Superior temporal gyrus (tissue), 1 donor: ENCODE results near the gene CFB.
"Not testable (repeated sequence)": the region's sequence is repeated elsewhere in the genome, so short reads cannot be mapped to it uniquely, and the experiment has no call there.

Experiments used
- DNase-seq: peaks from one replicate; pipeline ENCODE4 v3.0.0-alpha.2; 2016; ENCODE audit errors: extremely low spot score

Gene CFB

DNA sequence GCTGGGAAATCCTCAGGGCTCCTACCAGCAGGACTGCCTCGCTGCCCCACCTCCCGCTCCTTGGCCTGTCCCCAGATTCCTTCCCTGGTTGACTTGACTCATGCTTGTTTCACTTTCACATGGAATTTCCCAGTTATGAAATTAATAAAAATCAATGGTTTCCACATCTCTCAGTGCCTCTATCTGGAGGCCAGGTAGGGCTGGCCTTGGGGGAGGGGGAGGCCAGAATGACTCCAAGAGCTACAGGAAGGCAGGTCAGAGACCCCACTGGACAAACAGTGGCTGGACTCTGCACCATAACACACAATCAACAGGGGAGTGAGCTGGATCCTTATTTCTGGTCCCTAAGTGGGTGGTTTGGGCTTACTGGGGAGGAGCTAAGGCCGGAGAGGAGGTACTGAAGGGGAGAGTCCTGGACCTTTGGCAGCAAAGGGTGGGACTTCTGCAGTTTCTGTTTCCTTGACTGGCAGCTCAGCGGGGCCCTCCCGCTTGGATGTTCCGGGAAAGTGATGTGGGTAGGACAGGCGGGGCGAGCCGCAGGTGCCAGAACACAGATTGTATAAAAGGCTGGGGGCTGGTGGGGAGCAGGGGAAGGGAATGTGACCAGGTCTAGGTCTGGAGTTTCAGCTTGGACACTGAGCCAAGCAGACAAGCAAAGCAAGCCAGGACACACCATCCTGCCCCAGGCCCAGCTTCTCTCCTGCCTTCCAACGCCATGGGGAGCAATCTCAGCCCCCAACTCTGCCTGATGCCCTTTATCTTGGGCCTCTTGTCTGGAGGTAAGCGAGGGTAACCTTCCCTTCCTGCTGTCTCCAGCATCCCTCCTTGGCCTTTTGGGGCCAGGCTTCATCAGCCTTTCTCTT, at the start of gene CFB:
TSS of gene CFB (plus strand) at position 589 of the 863 bp plus-strand sequence. CDS start at position 716, 127 bp downstream.
- no peak for DNase-seq

DNA sequence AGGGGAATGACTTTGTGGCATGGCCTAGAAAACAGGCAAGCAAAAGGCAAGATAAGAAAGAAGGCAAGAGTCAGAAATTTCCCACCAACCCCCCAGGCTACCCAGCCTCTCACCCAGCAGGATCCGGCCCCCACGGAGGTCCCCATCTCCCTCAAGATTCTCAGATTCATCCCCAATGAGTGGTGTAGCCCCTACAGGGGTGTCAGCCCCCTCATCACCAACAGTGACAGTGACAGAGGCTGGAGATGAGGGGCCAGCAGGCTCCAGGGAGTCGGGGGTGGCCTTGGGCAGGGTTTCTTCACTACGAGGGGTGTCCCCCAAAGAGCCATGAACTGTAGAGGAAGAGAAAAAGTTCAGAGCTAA, 49.4 kb upstream of the CFB start:
- no peak for DNase-seq

DNA sequence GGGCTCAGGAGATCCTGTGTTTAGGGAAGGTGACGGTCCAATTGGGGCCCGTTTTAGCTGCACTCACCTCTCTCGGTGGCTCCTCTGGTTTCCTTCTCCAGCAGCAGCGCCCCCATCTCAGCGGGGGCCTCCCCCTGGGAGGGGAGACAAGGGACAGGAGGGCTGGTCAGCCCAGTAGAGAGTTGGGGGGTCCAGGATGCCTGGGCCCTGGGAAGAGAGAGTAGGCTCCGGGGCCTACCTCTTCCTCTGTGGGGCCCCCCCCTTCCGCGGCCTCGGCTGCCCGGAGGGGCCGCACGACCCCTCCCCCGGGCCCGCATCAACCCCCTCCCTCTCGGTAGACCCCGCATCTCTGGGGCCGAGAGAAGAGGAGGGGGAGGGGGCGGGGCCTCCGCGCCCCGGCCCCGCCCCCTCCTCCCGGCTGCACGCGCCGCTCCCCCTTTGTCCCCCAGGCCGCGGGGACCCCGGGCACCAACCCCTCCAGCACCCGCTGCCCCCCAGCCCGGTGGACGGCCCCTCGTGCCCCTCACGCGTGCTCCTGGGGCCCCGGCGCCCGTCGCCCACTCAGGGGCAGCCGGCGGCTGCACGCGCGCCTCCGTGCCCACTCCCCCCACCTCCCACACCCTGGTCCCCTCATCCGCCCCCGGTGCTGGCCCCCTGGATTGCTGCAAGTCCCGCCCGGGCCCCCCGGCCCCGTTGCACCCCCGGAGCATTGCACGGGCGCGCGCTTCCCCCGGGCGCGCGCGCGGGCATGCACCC, 48.9 kb upstream of the CFB start:
- DNase-seq: no peak

DNA sequence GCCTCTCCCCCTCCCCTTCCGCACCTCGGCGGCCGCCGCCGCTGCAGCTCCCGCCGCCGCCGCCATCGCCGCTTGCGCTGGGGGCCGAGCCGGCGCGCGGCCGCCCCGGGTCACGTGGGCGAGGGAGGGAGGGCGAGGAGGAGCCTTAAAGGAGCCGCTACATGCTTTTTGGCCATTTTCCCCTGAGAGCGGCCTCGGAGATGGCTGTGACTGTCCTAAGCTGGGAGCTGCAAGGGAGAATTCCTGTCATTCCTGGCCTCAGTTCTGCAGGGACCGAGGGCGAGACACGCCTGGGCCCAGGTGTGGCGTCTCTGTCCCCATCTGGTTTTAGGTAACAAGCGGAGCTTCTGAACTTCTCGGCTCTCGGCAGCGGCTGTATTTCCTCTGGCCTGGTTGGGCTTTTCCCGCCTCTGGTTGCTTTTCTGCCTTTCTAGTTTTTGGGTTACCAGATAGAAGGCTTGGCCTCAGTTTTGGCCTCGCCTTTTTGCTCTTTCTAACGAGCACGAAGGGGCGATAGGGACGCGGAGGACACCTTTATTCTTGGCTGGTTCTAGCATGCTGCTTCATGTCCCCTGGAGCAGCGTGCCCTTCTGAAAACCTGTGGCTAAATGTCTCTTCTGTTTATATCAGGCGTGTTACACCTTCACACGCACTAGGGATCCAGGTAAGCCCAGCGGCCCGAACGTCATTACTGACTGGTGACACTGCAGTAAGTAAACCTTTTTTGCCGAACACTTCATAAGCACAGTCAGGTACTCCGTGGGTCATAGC, 48.1 kb upstream of the CFB start, which contains the start of gene EHMT2:
TSS of gene EHMT2 (minus strand) at position 87 of the 771 bp plus-strand sequence. CDS start at position 66, 21 bp downstream.
- DNase-seq: peak; percentile 94

DNA sequence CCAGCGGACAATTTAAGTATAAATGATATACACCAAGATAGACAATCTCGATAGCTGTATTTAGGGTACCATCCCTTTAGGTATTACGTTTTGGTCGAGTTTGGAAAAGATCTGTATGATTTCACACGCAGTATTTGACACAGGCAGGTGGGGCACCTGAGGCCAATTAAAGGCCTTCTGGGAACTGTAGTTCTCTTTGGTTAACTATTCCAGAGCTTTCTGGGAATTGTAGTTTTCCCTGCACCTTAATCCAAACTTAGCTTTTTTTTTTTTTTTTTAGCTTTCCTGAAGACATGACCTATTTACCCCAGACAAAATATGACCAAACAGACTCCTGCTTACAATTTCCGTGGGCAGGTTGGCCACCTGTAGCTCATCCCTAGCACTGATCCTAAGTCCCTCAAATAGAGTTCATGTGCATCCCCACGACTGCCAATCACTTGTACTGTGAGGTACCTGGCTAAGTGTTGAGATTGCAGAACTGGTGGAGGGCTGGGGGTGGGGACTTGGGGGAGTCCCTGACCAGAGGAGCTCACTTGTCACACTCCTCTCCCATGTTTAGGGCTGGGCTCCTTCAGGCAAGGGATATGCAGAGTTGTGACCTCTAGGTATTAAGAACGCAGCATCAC, 47.4 kb upstream of the CFB start:
- peak; percentile 85 for DNase-seq

DNA sequence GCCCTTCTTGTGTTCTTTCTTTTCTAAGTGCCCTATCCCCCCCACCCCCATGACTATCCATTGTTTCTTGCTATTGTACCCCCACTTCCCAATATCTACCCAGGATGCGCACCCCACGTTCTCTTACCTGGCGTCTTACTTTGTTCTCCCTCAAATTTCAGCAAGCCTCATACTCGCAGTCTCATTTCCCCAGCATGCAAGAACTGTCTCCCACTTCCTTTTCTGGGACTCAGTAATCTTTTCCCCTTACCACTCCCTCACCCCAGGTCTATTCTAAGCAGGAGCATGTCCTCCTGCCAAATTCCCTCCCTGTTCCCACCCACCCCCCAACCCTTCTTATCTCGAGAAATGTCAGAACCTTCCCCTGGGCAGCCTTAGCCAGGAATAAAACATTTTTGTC, 46.7 kb upstream of the CFB start:
- no peak for DNase-seq

DNA sequence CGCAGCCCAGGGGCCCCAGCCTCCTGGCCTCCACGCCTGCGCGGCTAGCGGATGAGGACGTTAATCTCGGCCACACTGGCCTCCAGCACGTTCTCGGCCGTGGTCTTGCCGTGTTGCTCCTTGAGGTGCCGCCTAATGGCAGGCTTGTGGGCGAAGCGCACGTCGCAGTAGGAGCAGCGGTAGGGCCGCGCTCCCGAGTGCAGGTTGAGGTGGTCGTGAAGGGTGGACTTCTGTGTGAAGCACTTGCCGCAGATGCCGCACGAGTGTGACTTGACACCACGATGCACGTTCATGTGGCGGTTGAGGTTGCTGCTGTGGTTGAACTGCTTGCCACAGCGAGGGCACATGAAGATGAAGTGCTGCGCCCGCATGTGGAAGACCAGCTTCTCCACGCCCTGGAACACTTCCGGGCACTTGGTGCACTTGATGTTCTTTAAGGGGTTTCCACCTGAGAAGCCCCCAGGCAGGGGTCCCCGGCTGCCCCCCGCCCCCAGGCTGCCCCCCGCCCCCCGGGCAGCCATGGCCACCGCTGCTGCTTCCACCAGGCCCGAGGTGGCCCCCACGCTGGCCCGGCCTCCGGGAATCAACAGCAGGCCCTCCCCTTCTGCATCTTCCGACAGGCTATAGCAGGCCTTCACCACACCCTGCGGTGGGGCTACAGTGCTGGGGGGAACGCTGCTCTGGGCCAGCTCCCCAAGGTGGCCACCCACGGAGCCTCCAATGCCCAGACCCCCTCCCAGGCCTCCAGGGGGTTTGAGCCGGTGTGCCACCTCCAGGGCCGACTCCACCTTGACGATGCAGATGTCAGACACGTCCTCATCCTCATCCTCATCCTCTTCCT, 45.8 kb upstream of the CFB start:
- no peak for DNase-seq

DNA sequence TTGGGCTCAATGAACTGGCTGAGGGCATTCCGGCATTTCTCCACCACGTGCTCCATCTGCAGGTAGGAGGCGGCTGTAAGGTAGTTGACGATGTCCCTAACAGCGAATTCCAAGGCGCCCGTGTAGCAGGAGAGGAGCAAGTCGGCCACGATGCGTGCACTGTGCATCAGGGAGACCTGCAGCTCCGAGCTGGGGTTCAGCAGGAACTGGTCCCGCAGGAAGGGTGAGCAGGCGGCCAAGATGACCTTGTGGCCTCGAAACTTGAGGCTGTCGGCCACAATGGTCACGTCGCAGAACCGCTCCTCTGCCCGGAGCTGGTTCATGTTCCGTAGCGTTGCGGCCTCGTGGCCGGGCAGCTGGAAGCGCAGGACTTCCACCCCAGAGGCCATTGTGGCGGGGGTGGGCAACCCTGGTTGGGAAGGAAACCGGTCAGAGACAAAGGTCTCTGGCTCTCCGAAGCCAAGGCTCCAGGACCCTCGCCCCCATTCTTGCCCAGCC, 44.9 kb upstream of the CFB start:
- peak; percentile 15 for DNase-seq

DNA sequence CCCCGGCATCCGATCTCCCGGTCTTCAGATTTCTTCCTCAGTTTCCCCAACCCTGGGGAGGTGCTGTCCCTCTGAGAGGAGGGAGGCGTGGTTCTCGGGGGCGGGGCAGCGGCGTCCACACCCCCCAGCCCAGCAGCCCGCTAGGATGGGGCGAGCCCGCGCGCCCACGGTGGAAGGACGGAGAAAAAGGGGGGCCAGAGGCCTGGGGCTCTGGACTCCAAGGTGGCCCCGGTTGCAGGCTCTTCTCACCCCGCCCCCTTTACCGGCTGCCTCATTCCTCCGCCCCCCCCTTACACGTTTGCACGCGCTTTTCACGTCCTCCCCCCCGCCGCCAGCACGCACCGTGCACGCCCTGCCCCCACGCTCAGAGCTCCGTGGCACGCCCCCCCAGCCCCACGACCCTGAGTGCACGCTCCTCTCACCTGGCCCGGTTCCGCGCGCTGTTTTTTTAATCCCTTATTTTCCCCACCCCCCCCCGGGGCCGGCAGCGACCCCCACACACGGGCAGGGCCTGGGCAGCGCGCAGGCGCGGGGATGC, 44.4 kb upstream of the CFB start:
- peak; percentile 23 for DNase-seq

DNA sequence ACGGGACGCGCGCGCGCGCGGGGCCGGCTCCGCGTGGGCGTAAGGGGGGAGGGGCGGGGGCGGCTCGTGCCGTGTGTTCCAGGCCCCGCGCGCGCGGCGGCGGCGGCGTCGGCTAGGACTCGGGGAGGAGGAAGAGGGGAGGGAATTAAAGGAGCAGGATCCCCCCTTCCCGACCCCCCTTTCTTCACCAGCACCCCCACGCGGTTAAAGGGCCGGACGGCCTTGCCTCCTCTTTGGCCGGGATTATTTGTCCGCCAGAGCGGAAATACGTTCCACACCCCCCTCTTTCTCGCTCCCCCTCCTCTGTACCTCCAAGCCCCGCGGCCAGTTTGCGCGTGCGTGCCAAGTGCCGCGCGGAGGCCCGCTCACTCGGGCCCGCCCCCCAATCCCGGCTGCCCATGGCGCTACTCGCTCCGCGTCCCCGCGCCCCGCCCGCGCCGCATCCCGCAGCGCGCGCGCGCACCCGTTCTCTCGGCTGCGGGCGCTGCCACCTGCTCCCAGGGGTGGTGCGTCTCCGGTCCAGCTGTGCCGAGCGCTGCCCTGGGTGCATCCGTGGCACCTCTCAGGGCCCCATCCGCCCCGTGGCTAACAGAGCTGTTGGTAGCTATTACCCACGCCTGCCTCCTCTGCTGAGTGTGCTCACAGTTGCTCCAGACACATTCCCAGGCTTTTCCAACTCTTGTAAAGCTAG, 43.8 kb upstream of the CFB start, which contains the start of gene ZBTB12:
TSS of gene ZBTB12 (minus strand) at position 134 of the 691 bp plus-strand sequence. CDS start 781 bp downstream, outside the sequence.
- DNase-seq: peak; percentile 97

DNA sequence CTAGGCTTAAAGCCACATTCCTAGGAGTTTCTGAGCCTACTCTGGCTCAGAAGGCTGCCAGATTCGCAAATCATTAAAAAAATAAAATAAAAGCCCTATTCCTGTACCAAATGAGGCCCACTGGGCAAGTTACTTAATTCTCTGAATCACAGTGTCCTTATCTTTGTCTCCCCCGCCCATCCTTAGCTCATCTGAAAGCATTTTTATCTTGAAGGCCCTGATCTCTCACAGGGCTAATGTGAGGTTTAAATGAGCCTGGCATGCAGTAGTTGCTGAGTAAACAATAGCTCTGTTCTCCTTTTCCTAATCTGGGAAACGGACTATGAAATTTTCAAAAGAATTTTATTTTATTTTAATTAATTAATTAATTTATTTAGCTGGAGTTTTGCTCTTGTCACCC, 41.9 kb upstream of the CFB start:
- DNase-seq: no peak

DNA sequence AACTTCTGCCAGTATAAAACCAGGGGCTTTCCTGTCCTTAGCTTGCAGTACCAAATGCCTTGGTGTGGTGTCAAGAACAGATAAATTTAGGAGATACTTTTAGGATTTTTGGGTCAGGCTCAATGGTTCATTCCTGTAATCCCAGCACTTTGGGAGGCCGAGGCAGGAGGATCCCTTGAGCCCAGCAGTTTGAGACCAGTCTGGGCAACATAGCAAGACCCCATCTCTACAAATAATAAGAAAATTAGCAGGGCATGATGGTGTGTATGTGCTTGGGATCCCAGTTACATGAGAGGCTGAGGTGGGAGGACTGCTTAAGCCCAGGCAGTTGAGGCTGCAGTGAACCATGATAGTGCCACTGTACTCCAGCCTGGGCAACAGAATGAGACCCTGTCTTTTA, 40.9 kb upstream of the CFB start:
- no peak for DNase-seq

DNA sequence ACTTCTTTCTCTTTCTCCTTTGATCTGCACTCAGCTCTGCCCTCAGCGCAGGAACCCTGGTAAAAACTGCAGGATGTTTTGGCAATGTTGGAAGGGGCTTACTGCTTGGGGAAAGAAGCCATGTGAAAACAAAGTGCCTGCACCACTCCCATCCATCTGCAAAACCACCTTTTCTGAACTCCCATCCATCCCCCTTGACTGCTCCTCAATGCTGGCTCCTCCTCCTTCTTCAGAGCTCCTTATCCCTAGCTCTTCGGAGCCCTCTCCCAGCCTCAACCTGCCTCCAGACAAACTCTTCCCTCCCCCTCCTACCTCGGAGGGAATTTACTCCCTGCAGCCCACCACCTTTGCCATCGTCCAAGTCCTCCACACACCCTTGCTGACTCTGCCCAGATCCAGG, 39.8 kb upstream of the CFB start:
- DNase-seq: no peak

DNA sequence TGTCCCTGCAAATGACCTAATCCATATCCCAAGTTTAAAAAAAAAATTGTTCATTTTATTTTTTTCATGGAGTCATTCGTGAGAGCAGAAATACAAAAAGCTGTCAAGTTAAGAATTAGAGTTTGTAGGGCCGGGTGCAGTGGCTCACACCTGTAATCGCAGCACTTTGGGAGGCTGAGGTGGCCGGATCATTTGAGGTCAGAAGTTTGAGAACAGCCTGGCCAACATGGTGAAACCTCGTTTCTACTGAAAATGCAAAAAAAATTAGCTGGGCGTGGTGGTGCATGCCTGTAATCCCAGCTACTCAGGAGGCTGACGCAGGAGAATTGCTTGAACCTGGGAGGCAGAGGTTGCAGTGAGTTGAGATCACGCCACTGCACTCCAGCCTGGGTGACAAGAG, 39.2 kb upstream of the CFB start:
- not testable (repeated sequence) for DNase-seq

DNA sequence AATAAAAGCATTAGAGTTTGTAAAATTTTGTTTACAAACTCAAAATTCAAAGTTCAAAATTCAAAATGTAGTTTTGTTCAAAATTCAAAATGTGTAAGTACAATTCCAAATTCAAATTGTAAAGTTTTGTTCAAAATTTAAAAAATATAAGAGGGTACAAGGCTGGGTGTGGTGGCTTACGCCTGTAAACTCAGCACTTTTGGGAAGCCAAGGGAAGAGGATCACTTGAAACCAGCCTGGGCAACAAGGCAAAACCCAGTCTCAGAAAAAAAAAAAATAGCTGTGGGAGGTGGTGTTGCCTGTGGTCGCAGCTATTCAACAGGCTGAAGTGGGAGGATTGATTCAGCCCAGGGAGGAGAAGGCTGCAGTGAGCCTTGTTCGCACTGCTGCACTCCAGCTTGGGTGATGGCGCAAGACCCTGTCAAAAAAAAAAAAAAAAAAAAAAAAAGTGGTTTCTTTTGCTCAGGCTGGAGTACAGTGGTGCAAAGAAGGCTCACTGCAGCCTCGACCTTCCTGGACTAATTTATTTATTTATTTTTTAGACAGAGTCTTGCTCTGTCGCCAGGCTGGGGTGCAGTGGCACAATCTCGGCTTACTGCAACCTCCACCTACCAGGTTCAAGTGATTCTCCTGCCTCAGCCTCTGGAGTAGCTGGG, 38.6 kb upstream of the CFB start:
- DNase-seq: no peak

DNA sequence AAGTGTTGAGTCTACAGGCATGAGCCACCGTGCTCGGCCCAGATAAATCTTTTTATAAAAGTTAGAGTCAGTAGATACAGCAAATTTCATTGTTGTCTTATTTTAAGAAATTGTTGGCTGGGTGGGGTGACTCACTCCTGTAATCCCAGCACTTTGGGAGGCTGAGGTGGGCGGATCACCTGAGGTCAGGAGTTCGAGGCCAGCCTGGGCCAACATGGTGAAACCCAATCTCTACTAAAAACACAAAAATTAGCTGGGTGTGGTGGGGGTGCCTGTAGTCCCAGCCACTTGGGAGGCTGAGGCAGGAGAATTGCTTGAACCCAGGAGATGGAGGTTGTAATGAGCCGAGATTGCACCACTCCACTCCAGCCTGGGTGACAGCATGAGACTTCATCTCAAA, 37.6 kb upstream of the CFB start:
- DNase-seq: not testable (repeated sequence)

DNA sequence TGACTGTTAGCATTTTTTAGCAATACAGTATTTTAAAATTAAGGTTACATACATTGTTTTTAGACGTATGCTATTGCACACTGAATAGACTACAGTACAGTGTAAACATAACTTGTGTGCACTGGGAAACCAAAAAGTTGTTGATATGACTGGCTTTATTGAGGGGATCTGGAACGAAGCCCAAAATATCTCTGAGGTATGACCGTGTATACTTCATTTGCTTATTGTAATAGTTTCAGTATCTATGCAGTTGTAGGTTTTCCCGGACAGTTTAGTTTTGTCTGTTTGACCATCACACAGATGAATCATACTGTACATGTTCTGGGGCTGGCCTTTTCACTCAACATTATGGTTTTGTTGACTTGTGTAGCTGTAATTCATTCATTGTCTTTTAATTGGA, 37.1 kb upstream of the CFB start:
- no peak for DNase-seq

DNA sequence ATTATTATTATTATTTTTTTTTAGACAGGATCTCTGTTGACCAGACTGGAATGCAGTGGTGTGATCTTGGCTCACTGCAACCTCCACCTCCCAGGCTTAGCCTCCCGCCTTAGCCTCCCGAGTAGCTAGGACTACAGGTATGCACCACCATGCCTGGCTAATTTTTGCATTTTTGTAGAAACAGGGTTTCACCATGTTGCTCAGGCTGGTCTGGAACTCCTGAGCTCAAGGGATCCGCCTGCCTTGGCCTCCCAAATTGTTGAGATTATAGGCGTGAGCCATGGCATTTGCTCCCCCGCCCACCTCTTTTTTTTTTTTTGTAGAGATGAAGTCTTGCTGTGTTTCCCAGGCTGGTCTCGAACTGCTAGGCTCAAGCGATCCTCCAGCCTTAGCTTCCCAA, 36.6 kb upstream of the CFB start:
- DNase-seq: not testable (repeated sequence)
